GDM1 (cell line): ENCODE measurements around the gene CRIM1.

Experiments used
- DNase-seq: peaks from one replicate; lab custom pipeline; 2025; lab: John Stamatoyannopoulos, UW

The CRIM1 gene

GRCh38 chr2:36399050-36399449 lies 43.5 kb downstream of the CRIM1 start:
- no peak for DNase-seq

DNA sequence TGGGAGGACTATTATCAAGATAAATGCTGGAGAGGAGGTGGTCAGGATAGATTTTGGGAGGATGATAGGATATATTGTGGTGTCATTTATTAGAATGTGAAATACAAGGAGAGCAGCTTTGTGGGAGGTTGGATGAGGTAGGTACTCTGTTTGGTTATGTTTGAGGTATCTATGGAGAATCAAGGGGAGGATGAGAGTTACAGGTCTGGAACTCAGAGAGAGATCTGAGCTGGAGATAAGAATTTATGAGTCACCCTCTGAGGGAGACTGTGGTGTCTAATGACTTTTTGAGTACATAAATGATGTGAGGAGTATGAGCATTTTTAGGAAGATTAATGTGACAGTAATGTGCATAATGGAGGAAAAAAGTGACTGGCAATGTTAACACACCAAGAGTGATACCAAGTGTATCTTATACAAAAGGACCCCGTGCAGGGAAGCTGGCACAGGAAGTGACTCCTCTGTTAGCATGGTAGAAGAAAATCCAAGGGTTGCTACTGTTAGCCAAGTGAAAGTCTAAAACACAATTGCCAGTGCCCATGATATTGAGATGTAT lies 48.2 kb downstream of the CRIM1 start:
- DNase-seq: no peak

DNA sequence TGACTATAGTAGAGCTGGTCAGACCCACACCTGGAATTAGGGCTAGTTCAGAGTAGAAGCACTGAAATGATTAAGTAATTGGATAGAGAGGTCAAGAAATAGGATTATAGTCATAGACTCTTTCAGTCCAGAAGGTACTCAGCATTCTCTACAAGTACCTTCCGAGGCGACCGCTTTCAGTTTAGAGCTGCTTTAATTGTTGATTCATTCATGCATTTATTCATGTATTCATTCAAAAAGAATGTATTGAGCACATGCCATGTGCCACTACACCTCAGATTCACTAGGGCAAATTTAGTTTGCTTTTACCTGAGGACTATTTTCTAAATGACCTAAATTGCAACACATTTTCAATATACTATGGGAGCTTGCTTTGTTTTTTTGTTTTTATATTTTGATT lies 48.7 kb downstream of the CRIM1 start:
- DNase-seq: no peak

DNA sequence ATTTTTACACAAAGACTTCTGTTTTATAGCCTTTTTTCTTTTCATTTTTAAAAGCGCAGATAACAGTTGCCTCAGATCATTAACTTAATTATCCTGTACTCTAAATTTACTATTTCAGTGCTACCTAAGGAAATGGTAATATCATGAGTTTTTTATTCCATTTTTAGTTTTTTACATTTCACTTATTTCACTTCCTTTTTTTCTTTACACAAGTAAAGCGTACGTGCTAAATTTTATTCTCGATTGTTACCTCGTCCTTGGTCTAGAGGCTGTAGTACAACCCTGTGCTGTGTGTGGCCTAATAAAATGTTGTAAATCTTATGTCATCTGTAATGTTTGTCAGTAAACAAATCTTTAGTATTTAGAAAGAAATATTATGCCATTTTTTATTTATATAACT lies 49.2 kb downstream of the CRIM1 start:
- no peak for DNase-seq

DNA sequence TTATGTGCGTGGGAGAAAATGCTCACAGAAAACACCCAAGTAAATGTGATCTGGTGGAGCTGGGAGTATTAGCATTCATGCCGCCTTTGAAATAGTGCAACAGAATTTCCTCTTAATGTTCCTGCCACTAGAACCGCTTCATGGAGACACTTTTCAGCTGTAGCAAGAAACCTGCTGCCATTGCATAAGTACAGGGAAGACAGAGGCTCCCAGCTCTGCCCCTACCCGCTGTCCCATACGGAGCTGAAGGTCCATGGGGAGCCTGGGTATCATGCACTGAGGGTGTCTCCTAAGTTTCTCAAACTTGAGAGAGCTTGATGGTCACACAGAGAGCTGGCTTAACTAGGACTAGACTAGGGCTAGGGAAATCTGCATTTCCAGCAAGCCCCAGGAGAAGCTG lies 49.6 kb downstream of the CRIM1 start:
- no peak for DNase-seq

- DNase-seq: no peak
Measured at GRCh38 chr2:36406296-36406695, 50.7 kb downstream of the CRIM1 start.

- no peak for DNase-seq
Measured at GRCh38 chr2:36407413-36407812, 51.8 kb downstream of the CRIM1 start.

DNA sequence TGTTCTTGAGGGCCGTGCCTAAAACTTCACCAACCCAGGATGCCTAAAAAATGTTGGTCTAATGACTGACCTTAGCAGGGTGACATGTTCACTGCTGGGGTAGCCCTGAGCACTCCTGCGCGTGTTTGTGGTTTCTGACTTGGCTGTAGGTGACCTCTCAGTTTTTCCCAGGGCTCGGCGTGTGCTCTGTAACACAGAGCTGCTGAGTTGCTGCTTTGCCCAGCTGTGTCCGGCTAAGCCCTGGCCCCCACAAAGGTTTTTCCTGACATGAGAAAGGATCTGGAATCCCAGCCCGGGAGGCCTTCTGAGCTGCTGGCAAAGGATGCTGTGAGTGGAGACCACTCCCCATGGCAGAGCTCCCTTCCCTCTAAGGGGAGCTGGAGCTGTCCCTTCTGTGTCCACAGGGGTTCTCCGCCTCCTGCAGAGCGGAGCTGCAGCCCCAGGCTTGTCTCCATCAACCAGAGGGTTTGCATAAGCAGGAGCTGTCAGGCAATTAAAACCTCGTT lies 52.7 kb downstream of the CRIM1 start:
- DNase-seq: no peak

- no peak for DNase-seq
Measured at GRCh38 chr2:36409335-36409734, 53.8 kb downstream of the CRIM1 start.

DNA sequence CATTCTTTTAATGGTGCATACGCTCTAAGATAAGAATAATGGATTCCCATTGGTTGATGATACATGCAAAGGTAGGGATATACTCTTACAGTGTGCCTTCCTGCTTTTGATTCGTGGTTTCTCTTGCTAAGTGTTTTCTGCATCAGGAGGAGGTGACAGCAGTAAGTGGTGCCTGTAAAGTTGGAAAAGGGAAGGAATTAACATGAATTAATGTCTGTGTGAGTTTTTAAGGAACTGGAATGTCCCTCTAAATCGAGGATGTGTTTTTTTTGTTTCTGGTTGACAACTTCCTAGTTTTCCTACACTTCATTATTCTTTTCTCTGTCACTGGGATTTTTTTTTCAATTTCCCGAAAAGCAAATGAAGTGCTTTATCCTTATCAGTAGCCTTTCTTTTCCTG lies 54.4 kb downstream of the CRIM1 start:
- no peak for DNase-seq

DNA sequence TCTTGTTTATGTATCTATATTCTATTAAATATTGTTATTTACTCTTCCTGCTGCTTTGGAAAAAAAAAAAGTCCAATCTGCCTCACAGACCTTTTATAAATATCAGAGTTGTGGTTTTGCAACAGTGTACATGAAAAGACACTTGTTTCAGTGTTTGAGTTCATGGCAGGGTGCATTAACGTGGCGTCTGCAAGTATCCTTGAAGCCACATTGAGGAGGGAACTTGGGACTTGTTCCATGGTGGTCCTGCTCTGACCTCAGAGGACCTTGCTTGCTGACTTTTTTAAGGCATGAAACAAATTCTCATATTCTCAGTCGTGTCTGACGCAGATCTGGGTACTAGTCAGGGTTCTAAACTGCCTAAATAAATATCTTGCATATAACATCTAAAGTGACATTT lies 55.1 kb downstream of the CRIM1 start:
- DNase-seq: no peak

GRCh38 chr2:36411962-36412444 lies 56.4 kb downstream of the CRIM1 start:
- no peak for DNase-seq

DNA sequence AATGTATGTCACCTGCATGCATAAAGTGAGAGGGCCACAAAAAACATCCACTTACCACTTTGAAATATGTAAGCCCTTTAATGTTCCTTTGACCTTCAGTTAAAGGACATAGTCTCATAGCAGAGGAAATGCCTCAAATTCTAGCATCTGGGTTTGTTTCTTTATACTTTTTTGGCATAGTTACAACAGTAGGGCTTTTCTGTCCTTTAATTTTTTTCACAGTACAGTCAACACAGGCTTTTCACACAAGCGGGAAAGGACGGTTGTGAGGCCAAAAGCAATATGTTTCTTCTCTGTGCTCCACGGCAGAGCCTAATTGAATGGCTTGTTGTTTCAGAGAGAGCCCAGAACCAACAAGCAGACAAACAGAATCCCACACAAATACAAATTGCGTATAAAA lies 57.6 kb downstream of the CRIM1 start:
- no peak for DNase-seq

DNA sequence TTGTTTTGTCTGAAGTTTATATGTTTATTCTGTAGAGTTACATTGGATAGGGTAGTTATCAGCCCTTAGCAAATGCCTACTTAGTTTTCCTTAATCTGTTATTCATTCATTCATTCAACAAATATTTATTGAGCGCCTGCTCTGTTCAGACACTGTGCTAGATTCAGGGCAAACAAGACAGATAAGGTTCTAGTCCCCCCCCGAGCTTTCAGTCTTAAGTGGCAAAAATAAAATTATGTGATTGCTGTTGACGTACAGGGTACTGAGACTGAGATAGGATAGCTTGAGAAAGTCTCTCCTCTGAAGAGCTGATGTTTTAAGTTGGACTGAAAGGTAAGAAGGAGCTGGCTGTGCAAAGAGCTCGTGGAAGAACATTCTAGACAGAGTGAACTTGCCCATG lies 58.7 kb downstream of the CRIM1 start:
- DNase-seq: no peak

GRCh38 chr2:36415381-36416022 lies 59.9 kb downstream of the CRIM1 start:
- no peak for DNase-seq

DNA sequence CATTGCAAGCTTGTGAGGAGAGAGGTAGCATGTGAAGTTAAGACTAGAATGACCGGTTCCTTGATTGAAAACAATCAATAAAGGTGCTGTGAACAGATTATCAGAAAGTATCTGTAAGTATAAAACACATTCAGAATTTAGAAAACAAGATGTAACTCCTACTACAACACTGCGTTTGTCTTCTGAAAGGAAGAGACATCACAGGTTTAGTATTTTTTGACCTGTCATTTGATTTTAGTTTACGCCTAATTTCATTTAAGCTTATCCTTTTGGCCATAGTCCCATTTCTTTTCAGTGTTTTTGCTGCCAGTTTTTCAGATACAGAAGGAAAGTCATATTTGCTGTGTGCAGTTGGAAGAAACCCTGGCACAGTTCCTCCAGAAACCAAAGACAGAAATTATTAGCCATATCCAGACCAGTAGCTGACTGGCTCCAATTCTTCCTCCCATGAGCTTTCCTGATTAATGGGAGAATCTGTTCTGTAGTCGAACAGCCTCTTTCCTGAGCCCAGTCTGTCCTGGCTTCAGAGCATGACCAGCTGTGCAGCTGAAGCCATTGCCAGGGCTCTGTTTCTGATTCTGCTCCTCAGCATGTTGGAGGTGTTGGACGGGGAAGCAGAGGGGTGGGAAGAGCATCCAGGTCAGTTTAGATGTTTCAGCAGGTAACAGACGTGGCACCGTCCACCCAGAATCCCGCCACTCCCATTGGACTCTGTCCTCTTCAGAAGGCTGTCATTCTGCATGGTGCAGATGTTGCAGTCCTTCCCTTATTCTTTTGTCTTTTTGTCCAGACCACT lies 61.0 kb downstream of the CRIM1 start:
- no peak for DNase-seq

DNA sequence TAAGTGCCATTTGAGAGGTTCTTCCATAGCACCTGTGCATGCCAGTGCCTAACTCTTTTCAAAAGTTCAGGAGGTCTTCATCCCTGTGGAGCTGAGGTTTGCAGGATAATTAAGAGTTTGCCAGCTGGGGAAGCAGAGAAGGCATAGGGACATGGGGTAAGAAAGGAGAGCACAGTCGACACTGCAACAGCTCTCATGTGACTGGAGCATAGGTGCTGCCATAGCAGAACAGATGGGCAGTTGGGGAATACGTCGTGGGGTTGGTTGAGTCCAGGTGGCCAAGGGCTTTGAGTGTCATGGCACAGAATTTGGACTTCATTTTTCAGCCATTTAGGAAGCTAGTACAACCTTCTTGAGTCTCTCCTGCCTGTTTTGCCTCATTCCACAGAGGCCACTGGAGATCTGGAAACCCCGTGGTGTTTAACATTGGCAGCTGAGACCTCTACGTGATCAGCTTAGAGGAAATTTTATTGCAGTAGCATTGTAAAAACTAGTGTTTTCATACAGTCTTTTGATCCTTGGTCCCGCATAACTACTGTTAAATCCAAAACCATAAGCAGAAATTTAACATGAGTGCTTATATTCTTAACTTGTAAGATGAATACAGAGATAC lies 65.1 kb downstream of the CRIM1 start:
- DNase-seq: no peak

- DNase-seq: no peak
Measured at GRCh38 chr2:36421379-36421778, 65.8 kb downstream of the CRIM1 start.

- DNase-seq: no peak
Measured at GRCh38 chr2:36423172-36423571, 67.6 kb downstream of the CRIM1 start.

- no peak for DNase-seq
Measured at GRCh38 chr2:36423619-36424120, 68.1 kb downstream of the CRIM1 start.

DNA sequence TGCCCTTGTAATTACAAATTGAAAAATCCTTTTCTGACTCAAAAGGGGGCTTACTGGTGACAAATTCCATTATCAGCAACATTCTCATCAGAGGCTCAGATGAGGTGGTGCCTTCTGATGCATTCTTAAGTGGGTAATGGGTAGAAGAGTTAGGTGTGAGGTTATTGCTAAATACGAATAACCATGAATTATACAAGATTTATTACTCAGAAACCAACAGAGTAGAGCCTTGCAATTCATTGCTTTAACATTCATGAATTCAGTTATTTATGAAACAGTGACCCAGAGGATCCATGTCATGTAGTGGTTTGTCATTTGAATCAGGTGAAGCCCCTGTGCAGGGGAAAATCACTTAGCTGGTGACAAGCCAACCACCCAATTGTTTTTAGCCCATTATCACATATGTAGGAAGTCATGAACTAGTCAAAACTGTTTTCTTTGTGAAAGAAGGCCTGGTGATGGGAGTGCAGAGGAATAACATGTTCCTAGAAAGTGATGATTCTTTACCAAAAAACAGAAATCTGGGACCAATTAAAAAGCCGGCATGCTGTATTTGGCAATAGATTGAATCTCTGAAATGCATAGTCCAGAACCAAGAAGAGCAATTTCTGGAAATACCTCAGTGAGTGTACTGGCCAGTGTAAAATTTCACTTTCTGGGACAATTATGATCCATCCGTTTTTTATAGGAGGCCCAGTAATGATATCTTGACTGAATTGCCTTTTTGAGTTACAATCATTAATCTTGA lies 70.2 kb downstream of the CRIM1 start:
- DNase-seq: no peak

GRCh38 chr2:36427790-36428243 lies 72.2 kb downstream of the CRIM1 start:
- no peak for DNase-seq
